Adipocyte (in vitro differentiated cells): Measurements from ENCODE around the gene MSI2.

Experiments
- DNase-seq: peaks from one replicate; pipeline ENCODE4 v3.0.0-alpha.2; 2015; ENCODE audit warnings: low read depth
- H3K27me3 ChIP-seq: replicated peaks from 2 replicates; pipeline ENCODE4 v1.7.0; 2013; ENCODE audit warnings: mild to moderate bottlenecking, low read length, moderate library complexity; ENCODE audit not compliant: control insufficient read depth, insufficient read depth
- H3K36me3 ChIP-seq: 2 replicates; pipeline ENCODE4 v1.7.0; 2013; ENCODE audit warnings: low read length, mild to moderate bottlenecking, moderate library complexity; ENCODE audit not compliant: control insufficient read depth, insufficient read depth, severe bottlenecking
- H3K4me1 ChIP-seq: 2 replicates; pipeline ENCODE4 v1.7.0; 2013; ENCODE audit warnings: mild to moderate bottlenecking, low read length, moderate library complexity; ENCODE audit not compliant: control insufficient read depth, insufficient read depth
- H3K4me3 ChIP-seq: 2 replicates; pipeline ENCODE4 v1.7.0; 2013; ENCODE audit warnings: mild to moderate bottlenecking, low read length, moderate library complexity
- H3K9ac ChIP-seq: 2 replicates; pipeline ENCODE4 v1.7.0; 2013; ENCODE audit warnings: mild to moderate bottlenecking, low read length, moderate library complexity
- H3K9me3 ChIP-seq: 2 replicates; pipeline ENCODE4 v1.7.0; 2013; ENCODE audit warnings: mild to moderate bottlenecking, low read length, moderate library complexity; ENCODE audit not compliant: control insufficient read depth

The MSI2 gene

GRCh38 chr17:57522042-57523005 lies 266.0 kb downstream of the MSI2 start:
- Histone ChIP-seq H3K36me3 (no peaks in the 10 kb centered on the region), H3K4me3 (no peak overlapping the region), H3K4me1 (no peaks in the 10 kb centered on the region), H3K27me3 (no peaks in the 10 kb centered on the region), H3K9ac (no peak overlapping the region), H3K9me3 (no peaks in the 10 kb centered on the region)
- DNase-seq: no peak

- DNase-seq: peak; percentile 32
- Histone ChIP-seq H3K9ac (no peak overlapping the region), H3K4me1 (no peaks in the 10 kb centered on the region), H3K36me3 (no peaks in the 10 kb centered on the region), H3K27me3 (no peaks in the 10 kb centered on the region), H3K9me3 (no peaks in the 10 kb centered on the region), H3K4me3 (no peak overlapping the region)
These were observed 267.8 kb downstream of the MSI2 start for GRCh38 chr17:57523926-57524632.

- no peak for DNase-seq
- no peaks in the 10 kb centered on the region for H3K27me3 ChIP-seq
- H3K9me3 ChIP-seq: no peaks in the 10 kb centered on the region
- H3K36me3 ChIP-seq: no peaks in the 10 kb centered on the region
- H3K4me3 ChIP-seq: no peak overlapping the region
- no peaks in the 10 kb centered on the region for H3K4me1 ChIP-seq
- H3K9ac ChIP-seq: no peak overlapping the region
These were observed 268.7 kb downstream of the MSI2 start for GRCh38 chr17:57524839-57525568.

- H3K27me3 ChIP-seq: no peaks in the 10 kb centered on the region
- no peak overlapping the region for H3K9ac ChIP-seq
- H3K4me3 ChIP-seq: no peak overlapping the region
- H3K4me1 ChIP-seq: no peaks in the 10 kb centered on the region
- H3K36me3 ChIP-seq: no peaks in the 10 kb centered on the region
- DNase-seq: no peak
- H3K9me3 ChIP-seq: no peaks in the 10 kb centered on the region
These were observed 271.1 kb downstream of the MSI2 start for GRCh38 chr17:57527221-57528057.

GRCh38 chr17:57528058-57528451 lies 271.7 kb downstream of the MSI2 start:
- no peak overlapping the region for H3K4me3 ChIP-seq
- H3K9me3 ChIP-seq: no peaks in the 10 kb centered on the region
- H3K27me3 ChIP-seq: no peaks in the 10 kb centered on the region
- H3K36me3 ChIP-seq: no peaks in the 10 kb centered on the region
- no peak overlapping the region for H3K9ac ChIP-seq
- no peaks in the 10 kb centered on the region for H3K4me1 ChIP-seq
- no peak for DNase-seq

GRCh38 chr17:57530026-57530425 lies 273.7 kb downstream of the MSI2 start:
- peak; percentile 41 for DNase-seq
- no peak overlapping the region for H3K9ac ChIP-seq
- H3K27me3 ChIP-seq: no peaks in the 10 kb centered on the region
- H3K9me3 ChIP-seq: no peaks in the 10 kb centered on the region
- H3K4me1 ChIP-seq: no peaks in the 10 kb centered on the region
- no peak overlapping the region for H3K4me3 ChIP-seq
- H3K36me3 ChIP-seq: no peaks in the 10 kb centered on the region

GRCh38 chr17:57530508-57530907 lies 274.2 kb downstream of the MSI2 start:
- Histone ChIP-seq H3K36me3 (no peaks in the 10 kb centered on the region), H3K27me3 (no peaks in the 10 kb centered on the region), H3K9ac (no peak overlapping the region), H3K4me1 (no peaks in the 10 kb centered on the region), H3K4me3 (no peak overlapping the region), H3K9me3 (no peaks in the 10 kb centered on the region)
- peak; percentile 30 for DNase-seq

GRCh38 chr17:57531078-57531477 lies 274.8 kb downstream of the MSI2 start:
- no peak for DNase-seq
- H3K27me3 ChIP-seq: peaks cover 1% of the 10 kb centered on the region
- no peak overlapping the region for H3K9ac ChIP-seq
- no peaks in the 10 kb centered on the region for H3K4me1 ChIP-seq
- no peak overlapping the region for H3K4me3 ChIP-seq
- no peaks in the 10 kb centered on the region for H3K36me3 ChIP-seq
- H3K9me3 ChIP-seq: no peaks in the 10 kb centered on the region

- peaks cover 7% of the 10 kb centered on the region for H3K27me3 ChIP-seq
These were observed 275.6 kb downstream of the MSI2 start for GRCh38 chr17:57531648-57532504.

GRCh38 chr17:57532556-57532955 lies 276.2 kb downstream of the MSI2 start:
- Histone ChIP-seq H3K4me3 (no peak overlapping the region), H3K4me1 (no peaks in the 10 kb centered on the region), H3K27me3 (peaks cover 13% of the 10 kb centered on the region), H3K9me3 (no peaks in the 10 kb centered on the region), H3K9ac (no peak overlapping the region), H3K36me3 (no peaks in the 10 kb centered on the region)
- no peak for DNase-seq

More at GRCh38 chr17:57531648-57532504, 275.6 kb downstream of the MSI2 start:
- H3K36me3 ChIP-seq: no peaks in the 10 kb centered on the region
- no peaks in the 10 kb centered on the region for H3K9me3 ChIP-seq
- H3K4me3 ChIP-seq: no peak overlapping the region
- no peaks in the 10 kb centered on the region for H3K4me1 ChIP-seq
- H3K9ac ChIP-seq: no peak overlapping the region
- no peak for DNase-seq
